ENCODE results near the gene OR2T8.

GRCh38 chr1:247914941-247915662 is 5.0 kb upstream of the OR2T8 start:
- TF ChIP-seq POLR2A (IDR thresholded peaks at IDR 0.05) (no peak), EP300 (IDR thresholded peaks at IDR 0.05) (no peak)
- TF ChIP-seq, protein P1, sequence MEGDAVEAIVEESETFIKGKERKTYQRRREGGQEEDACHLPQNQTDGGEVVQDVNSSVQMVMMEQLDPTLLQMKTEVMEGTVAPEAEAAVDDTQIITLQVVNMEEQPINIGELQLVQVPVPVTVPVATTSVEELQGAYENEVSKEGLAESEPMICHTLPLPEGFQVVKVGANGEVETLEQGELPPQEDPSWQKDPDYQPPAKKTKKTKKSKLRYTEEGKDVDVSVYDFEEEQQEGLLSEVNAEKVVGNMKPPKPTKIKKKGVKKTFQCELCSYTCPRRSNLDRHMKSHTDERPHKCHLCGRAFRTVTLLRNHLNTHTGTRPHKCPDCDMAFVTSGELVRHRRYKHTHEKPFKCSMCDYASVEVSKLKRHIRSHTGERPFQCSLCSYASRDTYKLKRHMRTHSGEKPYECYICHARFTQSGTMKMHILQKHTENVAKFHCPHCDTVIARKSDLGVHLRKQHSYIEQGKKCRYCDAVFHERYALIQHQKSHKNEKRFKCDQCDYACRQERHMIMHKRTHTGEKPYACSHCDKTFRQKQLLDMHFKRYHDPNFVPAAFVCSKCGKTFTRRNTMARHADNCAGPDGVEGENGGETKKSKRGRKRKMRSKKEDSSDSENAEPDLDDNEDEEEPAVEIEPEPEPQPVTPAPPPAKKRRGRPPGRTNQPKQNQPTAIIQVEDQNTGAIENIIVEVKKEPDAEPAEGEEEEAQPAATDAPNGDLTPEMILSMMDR (IDR thresholded peaks at IDR 0.05) = no peak
